Stimulated activated CD8-positive, alpha-beta memory T cell treated with anti-CD3 and anti-CD28 coated beads, Interleukin-4, amount 100 ng/mL, for 1 hour (primary cell): Measurements from ENCODE around the gene HOXB9.

ENCODE experiments used
- DNase-seq, 2 donors: peaks; one replicate each; pipeline ENCODE4 v3.0.0-alpha.2; 2020; ENCODE audit warnings: low read depth in 2 of 2, low spot score in 1 of 2

The HOXB9 gene

DNA sequence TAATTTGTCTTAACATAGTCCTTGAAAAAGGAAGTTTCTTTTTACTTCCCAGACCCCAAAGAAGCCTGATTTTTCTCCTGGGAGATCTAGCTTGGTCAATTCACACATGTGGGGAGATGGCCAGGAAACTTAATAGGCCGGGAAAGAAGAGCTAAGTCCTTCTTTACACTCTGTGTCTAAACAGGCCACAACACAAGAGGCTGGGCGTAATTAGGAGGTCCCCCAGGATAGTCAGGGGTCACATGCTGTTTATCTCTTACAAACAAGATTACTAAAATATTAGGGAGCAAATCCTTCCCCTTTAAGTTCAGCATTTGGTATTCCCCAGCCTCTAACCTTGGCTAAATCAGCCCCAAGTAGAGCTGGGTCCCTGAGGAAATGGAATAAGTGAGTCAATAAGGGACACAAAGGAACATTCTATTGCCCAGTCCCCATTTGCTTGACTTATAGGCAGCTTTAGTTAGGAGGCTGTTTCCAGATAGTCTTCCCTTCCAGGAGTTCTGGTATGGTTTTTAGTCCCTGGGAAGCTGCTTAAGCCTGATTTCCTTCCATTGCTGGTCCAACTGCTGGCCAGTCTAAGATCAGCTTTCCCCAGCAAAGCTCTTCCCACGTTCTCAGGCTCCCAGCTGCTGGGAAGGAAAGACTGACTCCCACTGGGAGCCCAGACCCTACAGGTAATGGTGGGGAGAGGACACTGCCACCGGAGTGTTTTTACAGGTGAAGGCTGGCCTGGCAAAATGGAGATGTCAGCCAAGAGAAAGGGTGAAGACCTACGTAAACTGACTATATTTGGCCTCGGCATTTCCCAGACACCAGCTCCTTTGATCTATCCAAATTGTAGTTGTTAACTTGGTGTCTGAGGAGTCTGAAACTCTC, 14.1 kb upstream of the HOXB9 start:
- DNase-seq = no peak

DNA sequence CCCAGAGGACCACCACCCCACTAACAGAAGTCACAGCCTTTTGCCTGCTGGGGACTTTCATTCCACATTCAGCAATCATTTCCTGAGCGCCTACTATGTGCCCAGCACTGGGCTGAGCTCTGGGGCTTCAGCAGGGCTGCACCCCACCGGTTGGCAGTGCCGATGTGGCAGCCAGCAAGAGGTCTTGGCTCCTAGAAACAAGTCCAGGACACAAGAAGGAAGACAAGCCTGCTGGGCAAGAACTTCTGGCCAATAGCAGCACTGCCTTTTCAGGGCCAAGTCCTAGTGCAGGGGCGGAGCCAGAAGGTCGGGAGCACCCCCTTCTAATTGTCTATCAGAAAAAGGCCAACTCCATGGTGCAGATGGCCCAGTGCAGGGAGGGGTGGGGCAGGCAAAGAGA, 13.0 kb upstream of the HOXB9 start:
- DNase-seq = no peak

DNA sequence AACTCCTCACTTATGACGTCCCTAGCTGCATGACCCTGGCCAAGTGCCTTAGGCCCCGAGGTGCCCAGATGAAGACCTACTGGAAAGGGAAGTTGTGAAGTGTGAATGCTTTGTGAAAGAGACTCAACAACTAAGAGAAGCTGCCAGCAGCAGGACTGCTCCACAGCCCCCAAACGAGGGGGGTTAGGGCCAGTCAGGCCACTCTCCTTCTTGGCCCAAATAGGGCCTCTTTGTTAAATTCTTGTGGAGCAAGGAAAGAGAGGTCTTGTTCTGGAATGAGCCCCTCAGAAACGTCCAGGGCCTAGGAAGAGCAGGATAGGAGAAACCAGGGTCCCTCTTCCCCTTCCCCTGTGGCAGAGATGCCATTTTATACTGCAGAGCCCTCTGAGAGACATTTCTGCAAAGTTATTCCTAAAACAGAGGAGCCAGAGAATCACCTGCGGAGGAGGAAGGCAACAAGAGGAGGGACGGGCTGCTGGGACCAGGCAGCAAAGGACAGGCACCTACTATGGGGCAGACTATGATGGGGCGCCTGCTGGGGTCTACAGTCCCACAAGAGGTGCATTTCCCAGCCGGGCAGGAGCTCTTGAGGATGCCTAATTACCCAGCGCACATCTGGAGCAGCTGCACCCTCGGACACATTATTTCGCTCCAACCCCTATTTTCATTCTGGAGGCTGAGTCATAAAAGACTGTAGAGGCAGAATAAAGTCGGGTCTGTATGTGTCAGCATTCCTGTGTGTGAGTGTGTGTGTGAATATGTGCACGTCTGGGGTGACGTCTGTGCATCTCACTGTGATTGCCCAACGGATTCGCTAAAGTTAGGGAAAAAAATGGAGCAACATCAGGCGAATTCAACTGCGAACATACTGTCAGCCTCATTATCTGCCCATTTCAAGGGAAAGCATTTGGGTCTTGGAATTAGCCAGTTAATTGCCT, 11.4 kb upstream of the HOXB9 start:
- DNase-seq = no peak

DNA sequence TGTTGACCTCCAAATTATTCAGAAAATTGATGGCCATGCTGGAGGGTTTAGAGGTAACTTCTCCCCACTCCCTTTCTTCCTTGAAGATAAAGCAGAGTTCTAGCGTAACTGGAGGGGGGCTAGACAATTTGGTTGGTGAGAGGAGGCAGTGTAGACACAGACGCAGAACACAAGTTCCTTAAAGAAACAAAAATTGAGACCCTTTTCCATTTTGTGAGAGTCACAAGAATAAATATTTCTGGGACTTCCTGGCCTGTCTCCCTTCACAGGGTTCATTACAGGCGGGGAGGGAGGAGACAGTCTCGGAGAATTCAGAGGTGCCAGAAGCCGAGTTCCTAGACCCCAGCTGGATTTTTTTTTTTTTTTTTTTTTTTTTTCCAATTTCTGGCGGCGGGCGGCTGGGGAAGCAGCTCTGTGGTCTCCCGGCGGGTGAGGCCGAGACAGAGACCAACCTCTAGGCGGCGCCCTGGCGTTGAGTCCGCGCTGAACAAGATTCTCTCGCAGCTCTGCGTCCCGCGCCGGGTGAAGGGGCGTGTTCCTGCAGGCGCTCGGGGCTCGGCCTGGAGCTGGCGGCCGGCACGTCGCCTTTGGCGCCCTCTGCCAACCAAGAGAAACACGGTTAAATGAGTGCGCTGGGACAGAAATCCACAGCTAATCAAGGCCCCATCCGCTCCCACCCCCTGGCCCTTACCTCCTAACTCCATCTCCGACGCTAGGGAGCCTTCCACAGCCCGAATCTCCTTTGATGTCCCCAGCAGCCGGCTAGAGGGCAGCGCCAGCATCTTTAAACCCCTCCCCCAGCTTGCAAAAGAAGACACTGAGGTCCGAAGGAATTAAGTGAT, 10.2 kb upstream of the HOXB9 start:
- DNase-seq = peak; percentile 30 to 36

DNA sequence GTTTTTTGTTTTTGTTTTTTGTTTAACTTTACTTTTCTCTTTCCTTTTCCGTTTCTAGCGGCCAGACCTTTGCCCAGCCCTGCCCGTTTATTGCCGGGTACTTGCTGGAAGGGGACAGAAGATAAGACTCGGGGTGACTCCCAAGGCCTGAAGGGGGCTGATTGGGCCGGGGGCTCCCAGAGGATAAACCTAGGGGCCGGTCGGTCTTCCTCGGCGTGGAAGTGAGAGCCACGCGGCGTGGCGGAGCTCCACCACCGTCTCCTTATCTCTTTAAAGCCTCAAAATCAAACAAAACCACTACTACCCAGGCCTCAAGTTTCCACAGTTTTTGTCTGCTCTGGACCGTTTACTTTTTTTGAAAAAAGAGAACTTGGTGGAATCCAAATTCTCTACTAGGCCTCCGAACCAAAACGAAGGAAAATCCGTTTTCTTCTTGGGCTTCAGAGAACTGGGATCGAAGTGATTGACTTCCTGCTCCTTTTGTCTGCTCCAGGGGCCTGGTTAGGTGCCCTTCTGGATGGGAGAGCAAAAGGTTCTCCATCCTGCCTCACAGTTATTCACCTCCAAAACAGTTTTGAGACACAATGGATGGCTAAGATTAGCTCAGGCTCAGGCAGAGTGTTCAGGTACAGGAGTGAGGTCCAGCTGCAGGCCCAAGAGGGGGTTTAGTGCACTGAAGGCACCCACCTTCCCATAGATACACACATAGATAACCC, 8.5 kb upstream of the HOXB9 start:
- no peak for DNase-seq

DNA sequence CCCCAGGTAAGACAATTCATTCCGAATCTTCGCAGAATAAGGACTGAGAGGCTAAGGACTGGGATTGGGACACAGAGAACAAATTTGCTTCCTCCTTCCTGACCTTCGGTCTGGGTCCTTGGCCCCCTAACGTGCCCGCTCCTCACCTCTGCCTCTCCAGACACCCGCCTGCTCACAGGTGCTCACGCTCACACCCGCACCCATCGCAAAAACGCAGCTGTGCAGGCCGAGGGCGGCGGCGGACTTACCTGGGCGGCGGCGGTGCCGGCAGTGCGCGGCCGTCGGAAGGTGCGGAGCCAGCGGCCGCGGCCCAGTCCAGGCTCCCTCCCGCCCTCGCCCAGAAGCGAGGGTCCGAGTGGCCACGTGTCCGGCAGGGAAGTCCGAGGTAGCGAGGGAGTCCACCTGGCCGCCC, 7.1 kb upstream of the HOXB9 start:
- no peak for DNase-seq

DNA sequence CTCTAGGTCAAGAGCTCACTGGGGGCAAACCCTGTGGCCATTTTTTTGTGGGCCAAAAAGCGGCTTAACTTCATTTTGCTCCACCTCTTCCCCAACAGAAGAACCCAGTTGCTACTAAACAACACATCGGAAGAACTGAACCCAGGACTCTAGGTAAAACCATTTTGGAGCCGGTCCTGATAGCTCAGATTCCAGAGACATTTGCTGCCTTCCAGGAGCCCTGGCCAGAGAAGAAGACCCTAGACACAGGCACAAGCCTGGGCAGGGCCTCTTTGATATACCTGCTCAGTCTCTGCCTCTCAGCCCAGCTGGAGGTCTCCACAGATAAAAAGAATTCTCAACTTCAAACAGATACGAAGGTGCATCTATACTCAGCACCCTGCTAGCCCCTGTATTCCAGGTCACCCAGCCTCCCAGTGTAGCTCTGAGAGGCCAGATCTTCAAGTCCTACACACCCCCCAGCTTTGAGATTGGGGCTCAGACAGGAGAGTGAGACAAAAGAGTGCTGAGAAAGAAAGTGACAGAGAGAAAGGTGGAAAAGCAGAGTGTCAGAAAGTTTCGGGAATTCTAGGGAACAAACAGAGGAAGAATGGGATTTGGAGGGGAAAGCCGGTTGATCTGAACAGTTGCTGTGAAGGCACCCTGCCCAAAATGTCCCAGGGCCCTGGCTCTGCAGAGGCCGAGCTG, 6.6 kb upstream of the HOXB9 start:
- no peak for DNase-seq

DNA sequence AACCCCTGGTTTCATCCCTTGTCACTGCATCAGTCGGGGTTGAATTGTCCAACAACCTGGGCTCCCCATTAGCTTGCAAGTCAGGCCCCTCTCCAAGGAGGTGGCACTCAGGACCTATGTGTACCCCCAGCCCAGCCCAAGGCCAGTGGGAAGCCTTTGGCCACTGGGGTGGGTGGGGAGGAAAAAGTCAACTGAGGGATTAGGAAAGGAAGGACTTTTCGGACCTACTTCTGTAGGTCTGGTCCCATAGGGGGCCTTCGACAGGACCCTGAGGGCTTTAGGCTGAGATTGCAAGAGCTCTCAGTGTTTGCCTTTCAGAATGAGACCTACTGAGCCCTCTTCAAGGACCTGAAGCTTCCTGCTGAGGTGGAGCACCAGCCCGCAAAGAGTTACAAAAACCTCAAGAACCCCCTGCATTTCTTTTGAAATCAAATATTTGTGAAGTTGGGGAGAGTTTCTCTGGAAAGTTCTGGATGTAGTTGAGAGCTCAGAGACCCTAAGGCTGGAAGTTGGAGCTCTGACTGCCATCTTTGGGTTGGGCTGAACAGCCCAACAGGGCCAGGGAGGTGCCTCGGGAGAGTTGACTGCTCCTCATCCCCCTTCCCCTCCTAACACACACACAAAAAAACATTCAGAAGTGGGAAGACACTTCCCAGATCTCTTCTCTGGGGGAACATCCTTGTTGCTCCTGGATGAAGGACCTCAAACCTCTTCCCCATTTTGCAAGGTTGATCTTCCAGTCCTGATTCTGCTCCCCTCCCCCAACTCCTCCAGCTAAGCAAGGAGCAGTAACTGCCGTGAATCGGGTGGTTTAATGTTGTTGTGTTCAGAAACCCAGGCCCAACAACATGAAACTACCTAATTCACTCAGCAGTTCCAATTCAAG, 5.8 kb upstream of the HOXB9 start:
- no peak for DNase-seq

DNA sequence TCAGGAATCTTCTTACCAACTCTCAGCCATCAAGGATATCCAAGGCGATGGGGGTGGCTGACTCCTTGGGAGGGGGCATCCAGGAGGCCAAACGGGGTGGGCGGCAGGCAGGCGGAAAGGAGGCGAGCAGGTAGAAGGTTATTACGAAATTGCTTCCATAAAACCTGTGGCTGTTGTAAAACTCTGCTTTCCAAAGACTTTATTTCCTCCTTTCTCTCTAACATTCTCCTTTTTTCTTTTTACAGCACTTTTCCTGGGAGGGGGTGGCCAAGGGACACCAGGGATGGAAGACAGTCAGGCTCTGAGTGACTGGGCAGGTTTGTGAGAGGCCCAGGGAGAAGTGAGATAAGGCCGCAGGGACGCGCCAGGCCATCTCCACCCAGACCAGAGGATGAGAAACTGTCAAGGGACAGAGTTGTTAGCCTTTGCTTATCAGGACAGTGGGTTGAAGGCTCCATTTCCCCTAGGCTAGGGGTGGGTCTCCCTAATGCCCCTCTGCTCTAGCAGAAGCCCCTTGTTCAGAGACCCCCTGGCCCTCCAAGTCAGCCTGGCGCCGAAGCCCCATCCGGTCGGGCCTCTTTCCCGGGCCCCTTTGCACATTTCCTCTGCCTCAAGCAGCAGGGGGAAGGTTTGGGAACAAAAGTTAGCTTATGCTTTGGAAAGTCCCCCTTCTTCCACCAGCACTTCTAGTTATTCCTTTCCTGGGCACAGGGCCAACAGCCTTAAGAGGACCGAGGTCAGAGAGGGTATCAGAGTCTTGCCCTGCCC, 5.0 kb upstream of the HOXB9 start:
- DNase-seq = no peak

DNA sequence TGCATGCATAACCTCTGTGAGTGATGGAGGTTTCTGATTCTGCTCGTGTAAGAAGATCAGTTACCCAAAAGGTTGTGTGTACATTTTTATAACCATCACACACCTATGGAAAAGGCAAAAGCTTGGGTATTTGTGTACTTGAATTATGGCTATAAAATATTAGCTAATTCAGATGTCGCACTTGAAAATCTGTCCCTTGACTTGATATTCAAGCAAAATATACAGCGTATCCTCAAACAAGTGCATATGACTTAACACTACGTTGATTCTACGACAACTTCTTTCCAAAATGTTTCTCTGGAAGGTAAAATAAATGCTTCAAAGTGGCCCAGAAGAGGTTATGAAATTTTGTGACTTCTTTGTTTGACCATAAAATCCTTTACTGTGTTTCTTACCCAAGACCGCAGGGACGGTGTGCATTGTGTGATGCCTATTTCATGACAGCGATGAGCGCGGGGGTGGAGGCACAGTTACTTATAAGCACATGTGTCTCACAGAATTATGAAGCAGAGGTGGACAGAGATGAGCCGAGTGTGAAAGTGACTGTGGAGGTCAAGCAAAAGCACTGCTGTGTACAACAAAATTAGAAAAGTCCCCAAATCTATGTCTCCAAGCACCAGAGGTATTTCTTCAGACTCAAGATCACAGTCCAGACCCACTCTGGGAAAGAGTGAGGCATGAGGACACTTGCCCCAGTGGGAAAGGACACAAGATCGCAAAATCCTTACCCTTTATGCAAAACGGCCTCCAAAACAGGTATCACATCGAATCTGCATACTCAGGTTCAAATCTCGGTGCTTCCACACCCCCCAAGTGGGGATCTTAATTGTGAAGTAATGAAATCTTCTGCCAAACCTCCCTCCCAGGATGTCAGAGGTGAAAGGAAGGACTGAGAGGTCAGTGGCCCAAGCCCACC, 4.1 kb upstream of the HOXB9 start:
- no peak for DNase-seq

DNA sequence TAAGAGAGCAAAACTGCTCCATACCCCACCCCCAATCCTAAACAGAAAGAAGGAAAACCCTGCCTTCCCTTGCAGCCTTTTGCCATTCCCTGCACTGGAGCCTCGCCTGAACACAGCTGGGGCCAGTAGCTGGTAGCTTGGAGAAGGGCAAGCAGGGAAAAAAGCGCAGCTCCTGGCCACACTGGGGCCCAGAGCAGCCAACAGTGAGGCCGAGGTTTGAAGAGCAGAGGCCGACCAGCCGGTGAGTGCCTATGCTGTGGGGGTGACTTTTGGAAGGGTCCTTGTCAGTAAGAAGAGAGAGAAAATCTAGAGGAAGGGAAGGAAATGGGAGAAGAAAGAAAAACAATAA, 3.2 kb upstream of the HOXB9 start:
- DNase-seq = no peak

DNA sequence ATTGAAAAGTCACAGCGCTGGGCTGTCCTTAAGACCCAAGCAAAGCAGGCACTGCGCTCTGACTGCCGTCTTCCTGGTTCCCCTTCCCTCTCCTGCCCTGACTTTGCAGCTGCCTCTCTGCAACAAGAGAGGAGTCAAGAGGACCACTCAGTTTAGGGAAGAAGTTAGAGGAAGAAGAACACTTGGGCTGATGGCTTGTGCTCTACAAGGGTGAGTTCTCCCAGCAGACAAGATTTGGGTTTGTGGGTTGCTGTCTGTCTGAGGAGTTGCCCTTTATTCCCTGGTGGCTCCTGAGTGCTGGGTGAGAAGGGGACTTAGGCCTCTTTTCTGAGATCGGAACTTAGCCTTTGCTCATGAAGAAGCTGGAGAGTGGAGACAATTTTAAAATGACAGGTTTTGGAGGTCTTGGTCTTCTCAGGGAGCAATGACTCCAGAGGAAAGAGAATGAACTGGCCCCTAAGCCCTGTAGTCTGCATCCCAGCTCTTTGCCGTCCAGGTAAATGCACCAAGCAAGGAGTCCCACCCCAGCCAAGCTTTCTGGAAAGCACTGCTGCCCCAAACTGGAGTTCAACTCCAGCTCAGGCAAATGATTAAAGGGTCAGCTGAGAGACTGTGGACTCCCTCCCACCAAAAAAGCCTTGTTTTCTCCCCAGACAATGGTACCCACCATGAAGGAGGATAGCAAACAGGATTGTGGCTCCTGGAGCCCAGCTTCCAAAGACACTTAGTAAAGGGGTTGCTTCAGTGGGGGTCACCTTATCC, 2.7 kb upstream of the HOXB9 start:
- no peak for DNase-seq

DNA sequence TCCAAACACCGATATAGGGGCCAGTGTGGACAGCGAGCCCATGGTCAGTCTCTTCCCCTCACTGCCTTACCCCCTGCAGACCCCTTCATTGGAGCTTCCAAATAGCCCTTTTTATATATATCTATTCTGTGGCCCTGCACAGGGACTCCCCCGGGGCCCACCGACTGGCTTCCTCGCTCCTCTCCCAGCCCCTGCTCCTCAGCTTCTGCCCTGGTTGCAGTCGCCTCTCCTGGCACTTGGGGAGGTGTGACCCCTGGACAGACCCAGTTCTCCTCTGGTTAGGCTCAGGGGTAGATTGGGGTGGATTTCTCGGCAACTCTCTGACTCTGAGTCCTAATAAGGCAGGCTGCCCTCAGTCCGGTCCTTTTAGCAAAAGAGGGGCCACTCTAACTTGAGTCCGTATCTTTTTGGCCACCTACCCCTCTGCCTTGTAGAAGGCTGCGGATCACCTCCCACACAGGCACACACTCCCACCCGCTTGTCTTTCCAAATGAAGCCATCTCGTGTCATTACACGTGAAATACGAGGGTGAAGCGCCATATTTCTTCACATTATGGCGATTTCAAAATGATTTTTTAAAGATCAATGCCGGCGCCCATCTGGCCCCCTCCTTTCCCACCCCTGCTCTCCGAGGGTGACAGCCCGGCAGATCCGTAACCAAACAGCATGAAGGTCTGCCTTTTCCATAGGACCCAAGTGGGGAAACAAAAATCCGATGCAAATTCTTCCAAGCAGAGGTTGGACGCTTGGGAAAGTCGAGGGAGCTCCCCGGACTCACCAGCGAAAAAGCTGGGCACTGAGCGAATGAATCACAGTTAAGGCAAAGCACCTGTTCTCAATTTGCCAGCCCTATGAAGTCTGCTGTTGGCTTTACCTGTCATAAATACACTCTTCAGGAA, 1.7 kb upstream of the HOXB9 start:
- no peak for DNase-seq

DNA sequence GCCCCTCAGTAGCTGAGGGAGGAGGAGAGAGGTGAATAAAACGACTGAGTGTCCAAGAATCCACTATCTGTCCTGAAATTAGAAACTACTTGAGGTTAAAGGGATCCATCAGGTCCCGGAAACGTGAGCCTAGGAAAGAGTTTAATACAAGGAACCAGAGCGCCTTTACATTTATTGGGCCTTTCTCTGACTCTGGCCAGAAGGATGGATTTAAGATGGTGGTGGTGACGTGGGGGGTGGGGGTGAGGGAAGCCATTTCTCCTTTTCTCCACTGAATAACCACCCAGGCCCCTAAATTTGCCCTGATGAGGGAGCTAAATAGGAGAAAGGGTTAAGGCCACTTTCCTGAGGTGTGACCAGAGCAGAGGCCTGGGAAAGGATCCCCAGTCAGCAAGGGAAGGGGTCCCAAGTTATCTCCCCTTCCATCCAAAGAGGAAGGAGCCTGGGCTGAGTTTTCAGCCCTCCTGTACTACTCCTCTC, 1.0 kb upstream of the HOXB9 start:
- no peak for DNase-seq

DNA sequence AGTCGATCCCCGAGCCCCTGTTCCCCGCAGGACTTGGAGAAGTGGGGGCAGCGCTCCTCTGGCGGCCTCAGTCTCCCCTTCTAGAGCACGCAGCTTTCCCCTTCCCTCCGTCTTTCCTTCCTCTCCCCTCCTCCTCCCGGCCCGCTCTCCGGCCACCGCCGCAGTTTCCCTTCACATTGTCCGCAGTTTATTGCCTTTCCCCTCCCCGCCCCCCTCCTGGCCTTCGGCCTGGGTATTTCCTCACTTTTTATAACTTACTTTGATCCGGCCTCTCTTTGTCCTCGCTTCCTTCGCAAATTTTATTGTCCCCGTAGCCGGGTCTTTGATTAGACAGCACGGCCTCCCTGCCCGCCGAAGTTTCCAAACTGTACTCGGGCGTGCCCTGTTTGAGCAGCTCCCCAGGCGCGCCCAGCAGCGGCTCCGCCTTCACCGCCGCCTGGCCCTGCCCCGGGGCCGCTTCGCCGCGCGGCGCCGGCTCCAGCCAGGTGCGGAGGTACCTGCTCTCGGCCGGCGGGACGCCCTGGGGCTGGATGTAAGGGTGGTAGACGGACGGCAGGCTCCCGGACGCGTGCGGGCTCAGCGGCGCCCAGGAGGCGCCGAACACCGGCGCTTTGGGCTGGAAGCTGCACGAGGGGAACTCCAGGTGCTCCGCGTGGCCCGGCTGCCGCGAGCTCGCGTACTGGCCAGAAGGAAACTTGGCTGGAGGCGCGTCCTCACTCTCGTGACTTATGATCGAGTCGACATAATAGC, 488 bp downstream of the HOXB9 start:
- no peak for DNase-seq
